GM12891 (cell line): ENCODE data around the gene GPC5.

ENCODE experiments used
- DNase-seq: peaks from one replicate; pipeline ENCODE4 v3.0.0; 2011; ENCODE audit warnings: low spot score; ENCODE audit not compliant: insufficient read length
- FAIRE-seq: peaks from 2 replicates; lab custom pipeline; 2011; peaks lifted over from hg19 to GRCh38; lab: Jason Lieb, UNC
- PAX5 ChIP-seq: IDR thresholded peaks from 2 replicates; pipeline ENCODE4 v1.6.1; 2011; ENCODE audit warnings: low read length, moderate library complexity, mild to moderate bottlenecking; ENCODE audit not compliant: insufficient read depth, severe bottlenecking
- POLR2A ChIP-seq: IDR thresholded peaks from 2 replicates; pipeline ENCODE4 v1.6.1; 2011; ENCODE audit warnings: low read depth, low read length, control low read depth
- POLR2AphosphoS5 ChIP-seq: IDR thresholded peaks from 2 replicates; pipeline ENCODE4 v1.6.1; 2011; ENCODE audit warnings: low read depth, low read length, control low read depth
- POU2F2 ChIP-seq: IDR thresholded peaks from 2 replicates; pipeline ENCODE4 v1.6.1; 2011; ENCODE audit warnings: low read depth, mild to moderate bottlenecking, control low read depth, low read length, moderate library complexity
- SPI1 ChIP-seq: IDR thresholded peaks from 2 replicates; pipeline ENCODE4 v1.6.1; 2011; ENCODE audit warnings: low read depth, low read length, control low read depth
- TAF1 ChIP-seq: IDR thresholded peaks from 2 replicates; pipeline ENCODE4 v1.6.1; 2011; ENCODE audit warnings: low read depth, low read length, control low read depth

GPC5 gene

DNA sequence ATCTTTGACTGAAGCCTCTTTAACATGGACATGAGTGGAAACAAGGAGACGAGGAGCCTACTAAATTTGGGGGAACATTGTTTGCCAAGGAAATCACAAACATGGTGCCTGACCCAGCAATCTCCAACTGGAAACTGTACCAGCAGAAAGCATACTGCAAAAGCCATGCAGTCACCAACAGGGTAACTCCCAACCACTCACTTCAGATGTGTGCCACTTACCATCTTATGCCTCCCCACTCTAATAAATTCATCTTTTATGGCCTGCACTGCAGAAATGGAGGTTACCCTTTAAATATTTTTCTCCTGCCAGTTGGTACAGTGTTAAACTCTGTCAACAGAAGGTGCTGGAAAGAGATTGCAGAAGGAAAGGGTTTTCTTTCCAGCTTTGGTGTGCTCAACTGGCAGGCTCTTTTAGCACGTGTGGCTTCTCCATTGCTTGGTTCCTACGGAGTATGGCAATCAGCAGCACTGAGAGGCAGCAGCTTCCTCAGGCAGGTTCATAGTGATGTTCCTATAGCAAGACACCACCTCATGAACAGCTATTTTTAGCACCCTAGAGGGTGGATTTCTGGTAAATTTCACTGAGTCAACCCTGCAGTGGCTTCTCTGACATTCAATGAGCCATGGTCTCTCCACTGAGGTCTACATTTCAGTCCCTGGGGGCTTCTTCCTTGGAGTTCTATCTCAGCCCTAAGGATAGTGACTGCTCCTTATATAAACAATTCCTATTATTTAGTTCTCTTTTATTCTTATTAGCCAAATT lies 29.6 kb upstream of the GPC5 start:
- FAIRE-seq, result no peak
- no peak for TF ChIP-seq POLR2AphosphoS5
- DNase-seq, result no peak

DNA sequence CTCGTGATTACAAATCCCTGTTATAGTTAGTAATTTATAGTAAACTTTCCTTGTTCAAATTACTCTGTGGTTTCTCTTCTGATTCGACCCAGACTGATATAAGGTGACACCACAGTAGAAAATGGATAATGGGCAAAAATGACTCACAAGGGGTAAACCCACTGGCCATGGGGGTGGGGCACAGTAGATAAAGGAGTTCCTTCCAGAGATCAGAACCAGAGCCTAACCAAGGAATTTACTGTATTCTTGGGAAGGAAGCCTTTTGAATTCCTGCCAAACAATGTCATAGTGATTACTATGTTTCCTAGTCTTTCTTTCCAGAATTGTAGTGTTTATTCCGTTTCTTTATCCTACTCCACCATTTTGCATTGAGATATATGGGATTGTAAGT lies 29.0 kb upstream of the GPC5 start:
- DNase-seq (no peak), FAIRE-seq (no peak)
- TF ChIP-seq TAF1 (no peak), PAX5 (no peak), POLR2A (no peak), POU2F2 (no peak), POLR2AphosphoS5 (no peak), SPI1 (no peak)

DNA sequence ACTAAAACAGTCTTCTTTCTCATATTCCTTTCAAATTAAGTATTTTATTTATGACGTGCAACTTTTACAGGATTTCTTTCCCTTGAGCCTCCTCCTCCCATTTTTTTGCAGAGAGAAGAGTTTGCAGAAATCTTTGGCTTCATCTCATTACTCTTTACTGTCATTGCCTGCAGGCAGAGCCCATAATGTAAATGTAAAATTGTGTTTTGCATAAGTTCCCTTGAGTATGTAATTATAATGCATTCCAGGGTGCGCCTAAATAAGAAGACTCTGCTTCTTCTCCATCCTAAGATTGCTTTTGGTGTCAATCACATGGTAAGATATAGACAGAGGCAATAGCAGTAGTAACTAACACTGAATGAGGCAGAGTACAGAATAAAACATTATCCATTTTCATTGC lies 27.9 kb upstream of the GPC5 start:
- no peak for DNase-seq
- TF ChIP-seq POLR2AphosphoS5 (no peak), PAX5 (no peak), POU2F2 (no peak), TAF1 (no peak)
- no peak for FAIRE-seq

DNA sequence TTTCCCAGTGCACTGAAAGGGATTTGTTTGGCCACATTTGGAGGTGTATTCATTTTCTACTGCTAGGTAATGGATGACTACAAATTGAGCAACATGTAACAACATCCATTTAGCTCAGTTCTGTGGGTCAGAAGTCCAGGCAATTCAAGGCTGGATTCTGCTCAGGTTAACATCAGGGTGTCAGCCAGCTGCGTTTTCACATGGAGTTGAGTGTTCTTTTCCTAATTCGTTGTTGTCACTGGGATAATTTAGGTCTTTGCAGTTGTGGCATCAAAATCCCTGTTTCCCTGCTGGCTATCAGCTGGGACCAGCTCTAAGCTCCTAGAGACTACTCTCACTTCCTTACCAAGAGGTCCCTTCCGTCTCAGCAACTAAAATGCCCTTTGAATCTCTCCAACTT lies 25.5 kb upstream of the GPC5 start:
- no peak for DNase-seq
- TF ChIP-seq POLR2A (no peak), POLR2AphosphoS5 (no peak), SPI1 (peak; percentile 36; the same call in 1 of the 2 replicates), PAX5 (no peak)
- no peak for FAIRE-seq

DNA sequence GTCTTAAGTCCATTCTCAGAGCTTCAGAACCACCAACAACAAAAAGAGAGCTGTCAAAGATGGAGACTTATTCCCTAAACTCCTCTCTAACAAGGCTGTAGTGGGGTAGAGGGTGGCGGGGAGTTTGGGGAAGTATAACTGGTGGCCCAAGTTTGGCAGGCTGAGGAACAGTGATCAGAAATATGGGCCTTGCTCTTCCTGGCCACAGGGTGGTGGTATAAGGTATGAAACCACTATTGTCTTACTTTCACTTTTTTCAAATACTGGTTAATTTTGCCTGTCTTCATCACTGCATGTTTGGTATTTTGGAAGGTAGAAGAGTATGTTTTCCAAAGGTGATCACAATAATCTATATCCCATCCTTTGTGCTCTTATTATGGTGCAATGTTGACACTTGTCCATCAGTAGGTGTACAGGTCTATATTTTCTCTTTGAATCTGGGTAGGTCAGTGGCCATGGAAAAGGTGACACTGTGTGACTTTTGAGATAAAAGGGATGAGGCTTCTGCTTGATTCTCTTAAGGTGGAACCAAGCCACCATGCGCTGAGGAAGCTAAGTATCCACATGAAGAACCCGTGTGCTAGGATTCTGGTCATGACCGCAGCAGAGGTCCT lies 23.2 kb upstream of the GPC5 start:
- TF ChIP-seq POLR2A (no peak), SPI1 (no peak; the same call in 1 of the 2 replicates), POLR2AphosphoS5 (no peak), PAX5 (no peak), POU2F2 (no peak)
- DNase-seq, result no peak
- FAIRE-seq, result peak; percentile 94

DNA sequence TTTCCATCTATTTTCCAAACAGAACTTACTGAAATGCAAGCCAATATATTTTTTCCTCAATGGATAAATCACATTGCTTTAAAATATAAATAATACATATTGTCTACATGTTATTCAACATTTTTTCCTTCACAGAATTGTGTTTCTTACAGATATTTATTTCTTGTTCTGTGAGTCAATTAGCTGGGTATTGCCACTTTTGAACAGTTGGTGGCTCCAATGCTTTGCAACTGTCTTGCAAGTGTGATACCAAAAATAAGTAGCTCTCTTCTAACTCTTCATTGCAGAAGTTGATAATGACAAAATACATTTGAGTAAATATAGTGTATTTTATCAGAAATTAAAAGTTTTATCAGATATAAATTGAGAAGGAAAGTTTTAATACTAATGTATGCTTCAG lies 17.1 kb upstream of the GPC5 start:
- TF ChIP-seq POLR2AphosphoS5 (no peak), SPI1 (no peak), PAX5 (no peak), TAF1 (no peak), POU2F2 (no peak), POLR2A (no peak)
- FAIRE-seq, result no peak

DNA sequence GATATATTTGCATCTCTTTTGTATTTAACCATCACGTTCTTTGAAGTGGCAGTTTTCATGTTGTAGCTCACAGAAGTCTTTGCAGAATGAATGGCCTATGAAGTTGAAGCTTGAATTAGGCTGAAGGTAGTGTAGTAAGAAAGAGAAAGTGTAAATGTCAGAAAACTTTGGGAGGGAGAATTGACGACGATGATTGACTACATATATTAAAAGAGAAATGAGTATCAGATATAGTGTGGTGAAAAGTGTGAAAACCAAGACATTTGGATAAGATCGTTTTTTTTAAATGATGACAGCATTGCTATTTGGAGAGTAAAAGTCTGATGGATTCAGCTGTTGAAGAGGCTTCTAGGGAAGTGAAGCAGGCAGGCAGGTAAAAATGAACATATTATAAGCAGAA lies 14.6 kb upstream of the GPC5 start:
- no peak for FAIRE-seq
- TF ChIP-seq POLR2A (no peak), POLR2AphosphoS5 (no peak), POU2F2 (no peak)
- no peak for DNase-seq

More for the DNA sequence above, 17.1 kb upstream of the GPC5 start:
- DNase-seq, result no peak

DNA sequence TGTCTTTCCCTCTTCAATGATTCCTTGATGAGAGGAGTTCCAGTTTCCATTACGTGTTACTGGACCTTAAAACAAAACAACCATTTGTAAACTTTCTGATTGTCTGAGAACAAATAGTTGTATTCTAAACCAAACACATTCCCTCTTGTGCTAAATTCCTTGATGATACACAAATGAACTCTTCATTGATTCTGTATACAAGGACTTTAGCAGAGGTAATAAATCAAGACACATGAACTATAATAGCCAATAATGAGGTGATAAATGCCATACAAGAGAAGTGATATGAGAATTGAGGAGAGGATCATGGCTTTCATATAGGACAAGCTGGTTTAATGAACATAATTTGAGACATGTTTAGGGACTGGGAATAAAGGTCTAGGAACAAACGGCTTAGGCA lies 13.5 kb upstream of the GPC5 start:
- TF ChIP-seq PAX5 (no peak), POLR2AphosphoS5 (no peak)
- DNase-seq (no peak), FAIRE-seq (no peak)

DNA sequence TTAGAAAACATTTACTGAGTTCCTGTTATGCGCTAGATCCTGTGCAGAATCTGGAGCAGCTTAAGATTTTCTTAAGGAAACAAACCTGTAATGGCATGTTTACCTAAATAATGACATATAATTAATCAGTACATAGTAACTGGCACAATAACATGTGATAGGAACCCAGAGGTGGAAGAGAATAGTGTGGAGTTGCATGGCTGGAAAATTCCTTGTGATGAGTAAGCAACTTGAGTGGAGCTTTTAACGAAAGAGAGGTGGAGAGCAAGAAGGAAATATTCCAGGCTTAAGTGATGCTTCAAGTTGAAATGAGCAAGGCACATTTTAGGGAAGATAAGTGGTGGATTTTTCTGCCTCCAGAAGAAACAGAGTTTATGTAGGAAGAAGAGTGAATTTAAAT lies 9.2 kb upstream of the GPC5 start:
- TF ChIP-seq POU2F2, result no peak
- TF ChIP-seq PAX5, result no peak
- no peak for TF ChIP-seq POLR2A
- TF ChIP-seq SPI1, result no peak
- TF ChIP-seq POLR2AphosphoS5, result no peak
- TF ChIP-seq TAF1, result no peak
- no peak for FAIRE-seq
- DNase-seq, result no peak

DNA sequence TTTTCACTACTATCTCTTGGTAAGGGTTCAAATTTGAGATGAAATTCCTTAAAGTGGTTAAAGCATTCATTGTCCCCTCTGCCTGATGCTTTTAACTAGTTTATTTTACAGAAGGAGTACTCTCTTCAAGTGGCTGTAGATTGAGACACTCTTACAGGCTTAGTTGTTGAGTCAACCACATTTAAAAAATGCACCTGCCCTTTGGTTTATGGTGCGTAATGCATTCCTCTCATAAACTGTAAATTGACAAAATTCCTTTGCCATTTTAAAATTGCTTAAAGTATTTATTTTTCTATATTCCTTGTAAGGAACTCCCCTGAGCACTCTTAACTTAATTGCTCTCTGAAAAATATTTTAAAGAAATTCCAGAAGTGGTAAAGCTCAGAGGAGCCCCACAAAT lies 826 bp upstream of the GPC5 start:
- DNase-seq (no peak), FAIRE-seq (no peak)
- no peak for TF ChIP-seq SPI1
- no peak for TF ChIP-seq POLR2A
- TF ChIP-seq PAX5, result no peak
- no peak for TF ChIP-seq POU2F2
- TF ChIP-seq TAF1, result no peak
- TF ChIP-seq POLR2AphosphoS5, result no peak
